Astrocyte of the cerebellum (primary cell): Measurements from ENCODE around the gene ANKRD11.
"Not testable (repeated sequence)": the region's sequence is repeated elsewhere in the genome, so short reads cannot be mapped to it uniquely, and the experiment has no call there.

Experiments
- DNase-seq: peaks from one replicate; pipeline ENCODE4 v3.0.0-alpha.2; 2011; ENCODE audit warnings: low read depth
- H3K4me3 ChIP-seq: 2 replicates; pipeline ENCODE4 v1.5.1; 2011; ENCODE audit warnings: mild to moderate bottlenecking, low read depth, low read length, moderate library complexity
- CTCF ChIP-seq: IDR thresholded peaks from 2 replicates; pipeline ENCODE4 v1.5.1; 2012; ENCODE audit warnings: low read length, low read depth, moderate library complexity, mild to moderate bottlenecking; ENCODE audit errors: missing control alignments
- in situ Hi-C: cut with HindIII; loops from 2 replicates; pipeline ENCODE4 v1.10.0; 2017; ENCODE audit warnings: low sequenced_read_pairs

Gene ANKRD11

DNA sequence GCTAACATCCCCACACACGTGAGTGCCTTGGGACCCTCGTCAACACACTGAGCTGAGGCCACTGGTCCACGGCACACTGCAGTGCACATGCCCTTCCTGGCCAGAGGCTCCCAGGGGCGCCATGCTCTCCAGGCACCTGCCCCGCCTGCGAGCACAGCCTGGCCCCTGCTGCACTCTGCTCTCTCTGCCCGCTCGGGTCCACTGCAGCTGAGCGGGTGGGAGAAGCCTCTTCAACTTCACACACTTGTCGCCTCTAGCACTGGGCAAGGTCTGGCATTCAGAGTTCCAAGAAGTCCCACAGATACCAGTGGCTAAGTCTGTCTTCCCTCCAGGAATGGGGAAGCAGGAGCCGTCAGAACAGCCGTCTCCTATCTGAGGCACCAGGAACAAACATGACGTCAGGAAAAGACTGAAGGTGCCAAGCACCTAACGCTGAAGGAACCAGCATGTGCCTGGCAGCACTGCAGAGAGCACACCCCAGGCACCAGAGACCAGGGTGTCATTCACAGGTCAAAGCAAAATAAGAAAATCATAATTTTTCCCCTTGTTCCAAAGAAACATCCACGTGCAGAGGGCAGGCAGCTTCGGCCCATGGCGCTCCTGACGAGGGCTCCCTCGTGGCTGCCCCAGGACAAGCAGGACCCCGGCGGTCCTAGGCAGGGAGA lies 189.9 kb downstream of the ANKRD11 start:
- no peak for DNase-seq
- H3K4me3 ChIP-seq, result no peak overlapping the region
- no peak for TF ChIP-seq CTCF
- in situ Hi-C loops, result no loop called here

- not testable (repeated sequence) for H3K4me3 ChIP-seq, DNase-seq
- in situ Hi-C loops, result loop anchor here (5.0 to 25.0 kb wide), 2 partner anchors 82 to 388 kb away; partner anchors contain the start of genes CDK10 and ZNF778
Measured at GRCh38 chr16:89299357-89300111, 190.8 kb downstream of the ANKRD11 start.

GRCh38 chr16:89298623-89299225 lies 191.6 kb downstream of the ANKRD11 start:
- no peak for DNase-seq
- TF ChIP-seq CTCF, result no peak
- in situ Hi-C loops, result loop anchor here (5.0 to 25.0 kb wide), 2 partner anchors 81 to 389 kb away; partner anchors contain the start of genes CDK10 and ZNF778
- no peak overlapping the region for H3K4me3 ChIP-seq

DNA sequence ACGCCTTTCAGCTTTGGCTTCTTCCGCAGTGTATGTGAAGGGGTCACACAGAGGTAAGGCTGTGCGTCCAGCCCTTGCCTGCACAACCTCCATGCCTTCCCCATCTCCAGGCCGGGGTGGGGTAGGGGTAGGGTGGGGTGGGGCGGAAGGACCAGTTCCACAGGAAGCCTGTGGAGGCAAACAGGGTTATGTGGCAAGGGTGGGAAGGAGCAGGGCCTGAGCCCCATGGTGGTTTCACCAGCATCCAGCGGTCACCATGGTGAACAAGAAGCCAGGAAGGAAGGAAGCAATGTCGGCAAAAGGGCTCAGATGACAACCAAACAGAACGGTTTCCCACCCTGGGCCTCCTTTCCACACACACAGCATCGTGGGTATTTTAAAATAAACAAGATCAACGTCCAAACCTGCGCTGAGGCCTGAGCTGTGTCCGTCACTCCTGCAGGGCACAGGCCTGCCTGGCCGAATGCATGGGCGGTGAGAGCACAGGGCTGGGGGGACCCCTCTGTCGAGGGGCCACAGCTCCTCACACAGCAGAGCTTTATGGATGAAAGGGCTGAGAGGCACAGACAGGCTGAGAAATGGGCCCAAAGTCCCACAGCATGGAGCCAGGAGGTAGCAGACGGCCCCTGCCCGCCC lies 192.3 kb downstream of the ANKRD11 start:
- no peak for TF ChIP-seq CTCF
- no peak for DNase-seq
- no peak overlapping the region for H3K4me3 ChIP-seq
- in situ Hi-C loops, result loop anchor here (5.0 to 25.0 kb wide), 2 partner anchors 81 to 389 kb away; partner anchors contain the start of genes CDK10 and ZNF778

DNA sequence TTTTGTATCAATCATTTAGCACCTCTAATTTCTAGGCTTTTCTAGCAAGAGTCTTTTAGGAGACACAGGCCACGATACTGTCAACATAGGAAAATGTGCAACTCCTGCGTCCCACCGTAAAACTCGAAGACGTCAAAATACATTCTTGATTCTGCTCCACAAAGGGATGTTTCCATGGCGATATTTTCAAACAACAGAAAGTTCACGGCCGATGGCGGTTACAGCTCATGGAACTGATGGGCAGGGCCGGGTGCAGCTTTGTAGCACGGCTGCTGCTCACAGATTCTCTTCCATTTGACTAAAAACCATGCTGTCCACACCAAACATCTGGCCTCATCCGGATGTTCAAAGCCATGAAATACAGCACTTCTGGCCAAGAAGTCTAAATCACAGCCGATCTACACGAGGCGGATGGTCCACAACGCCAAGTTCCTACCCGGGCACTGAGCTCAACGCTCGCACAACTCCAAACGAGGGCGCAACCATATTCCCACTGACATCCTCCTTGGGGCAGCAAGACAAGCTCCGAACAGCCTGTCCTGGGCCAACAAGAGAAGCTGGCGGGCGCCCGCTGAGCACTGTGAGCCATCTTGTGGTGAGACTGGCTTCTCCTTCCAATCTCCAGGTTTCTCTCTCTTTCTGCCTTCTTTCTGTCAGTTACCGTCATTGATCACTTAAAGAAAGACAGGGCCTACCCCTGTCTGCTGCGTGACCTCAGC lies 193.0 kb downstream of the ANKRD11 start:
- no peak for DNase-seq
- H3K4me3 ChIP-seq, result no peak overlapping the region
- in situ Hi-C loops, result loop anchor here (5.0 to 25.0 kb wide), 2 partner anchors 80 to 390 kb away; partner anchors contain the start of genes CDK10 and ZNF778
- TF ChIP-seq CTCF, result no peak

DNA sequence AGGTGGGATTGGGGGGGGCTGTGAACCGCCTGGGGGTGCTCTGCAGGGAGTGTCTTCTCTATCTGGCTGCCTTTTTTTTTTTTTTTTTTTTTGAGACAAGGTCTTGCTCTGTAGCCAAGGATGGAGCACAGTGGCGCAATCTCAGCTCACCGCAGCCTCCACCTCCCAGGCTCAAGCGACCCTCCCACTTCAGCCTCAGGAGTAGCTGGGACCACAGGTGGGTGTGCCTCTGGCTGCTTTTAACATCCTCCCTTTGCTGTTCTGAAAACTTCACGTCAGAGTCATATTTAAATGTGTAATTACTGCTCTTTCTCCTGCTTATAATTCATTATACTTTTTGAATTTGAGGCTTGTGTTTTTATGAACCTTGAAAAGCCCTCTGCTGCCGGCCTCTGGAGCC lies 194.4 kb downstream of the ANKRD11 start:
- in situ Hi-C loops, result loop anchor here (5.0 to 25.0 kb wide), 2 partner anchors 79 to 391 kb away; partner anchors contain the start of genes CDK10 and ZNF778
- DNase-seq, result no peak
- no peak overlapping the region for H3K4me3 ChIP-seq
- no peak for TF ChIP-seq CTCF
